GM21390 (cell line): ENCODE results near the gene SAA1.
"Not testable (repeated sequence)": the region's sequence is repeated elsewhere in the genome, so short reads cannot be mapped to it uniquely, and the experiment has no call there.

ENCODE experiments used
- ATAC-seq: cut with Tn5 transposase; IDR thresholded peaks from one replicate; pipeline ENCODE4 v1.9.1; 2021; ENCODE audit not compliant: unreplicated experiment

Gene SAA1

DNA sequence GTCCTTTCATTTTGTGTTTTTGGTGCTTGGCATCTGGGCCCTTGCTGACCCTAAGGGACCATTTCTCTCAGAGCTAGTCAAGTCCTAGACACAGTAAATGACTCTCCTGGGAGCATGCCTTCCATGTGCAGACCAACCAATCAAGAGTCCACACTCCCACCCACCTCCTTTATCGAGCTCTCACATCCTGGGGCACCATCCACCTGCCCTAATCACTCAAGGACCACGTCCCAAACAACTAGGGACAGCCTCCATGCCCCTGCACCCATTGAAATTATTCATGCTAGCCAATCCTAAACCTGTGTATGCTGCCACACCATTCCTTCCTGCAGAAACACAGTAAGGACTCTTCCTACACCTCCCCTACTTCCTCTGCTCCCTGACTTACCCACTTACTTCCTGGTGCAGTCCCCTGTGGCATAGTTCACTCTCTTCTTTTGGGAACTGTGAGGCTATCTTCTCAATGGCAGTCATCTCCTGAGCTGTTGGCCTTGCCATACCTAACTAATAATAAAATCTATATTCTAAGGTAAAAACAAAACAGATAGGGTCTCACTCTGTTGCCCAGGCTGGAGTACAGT is 11.2 kb upstream of the SAA1 start:
- ATAC-seq, result no peak

GRCh38 chr11:18259259-18259658 is 6.8 kb upstream of the SAA1 start:
- ATAC-seq, result no peak

GRCh38 chr11:18261721-18262120 is 4.3 kb upstream of the SAA1 start:
- no peak for ATAC-seq

DNA sequence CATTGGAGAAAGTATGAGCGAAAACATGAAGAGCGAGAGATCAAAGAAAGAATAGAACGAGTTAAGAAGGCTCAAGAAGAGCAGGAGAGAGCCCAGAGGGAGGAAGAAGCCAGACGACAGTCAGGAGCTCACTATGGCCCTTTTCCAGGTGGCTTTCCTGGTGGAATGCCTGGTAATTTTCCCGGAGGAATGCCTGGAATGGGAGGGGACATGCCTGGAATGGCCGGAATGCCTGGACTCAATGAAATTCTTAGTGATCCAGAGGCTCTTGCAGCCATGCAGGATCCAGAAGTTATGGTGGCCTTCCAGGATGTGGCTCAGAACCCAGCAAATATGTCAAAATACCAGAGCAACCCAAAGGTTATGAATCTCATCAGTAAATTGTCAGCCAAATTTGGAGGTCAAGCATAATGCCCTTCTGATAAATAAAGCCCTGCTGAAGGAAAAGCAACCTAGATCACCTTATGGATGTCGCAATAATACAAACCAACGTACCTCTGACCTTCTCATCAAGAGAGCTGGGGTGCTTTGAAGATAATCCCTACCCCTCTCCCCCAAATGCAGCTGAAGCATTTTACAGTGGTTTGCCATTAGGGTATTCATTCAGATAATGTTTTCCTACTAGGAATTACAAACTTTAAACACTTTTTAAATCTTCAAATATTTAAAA is 3.2 kb upstream of the SAA1 start:
- ATAC-seq, result not testable (repeated sequence)

DNA sequence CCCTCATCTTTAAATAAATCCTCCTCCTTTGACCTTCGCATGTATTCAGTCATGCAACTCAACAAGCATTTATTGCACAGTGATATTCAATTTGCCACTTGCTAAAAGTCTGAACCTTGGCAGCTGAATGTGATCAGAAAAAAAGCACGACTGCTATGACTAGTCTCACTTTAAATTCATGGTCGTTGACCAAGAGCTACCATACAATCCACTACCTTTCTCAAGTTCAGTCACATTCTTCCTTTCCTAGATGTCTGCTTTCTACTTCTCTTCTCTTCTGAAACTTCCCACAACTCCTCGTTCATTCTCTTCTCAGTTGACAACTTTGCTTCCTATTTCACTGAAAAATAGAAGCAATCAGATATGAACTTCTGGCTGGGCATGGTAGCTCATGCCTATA is 2.0 kb upstream of the SAA1 start:
- peak; percentile 47 for ATAC-seq

DNA sequence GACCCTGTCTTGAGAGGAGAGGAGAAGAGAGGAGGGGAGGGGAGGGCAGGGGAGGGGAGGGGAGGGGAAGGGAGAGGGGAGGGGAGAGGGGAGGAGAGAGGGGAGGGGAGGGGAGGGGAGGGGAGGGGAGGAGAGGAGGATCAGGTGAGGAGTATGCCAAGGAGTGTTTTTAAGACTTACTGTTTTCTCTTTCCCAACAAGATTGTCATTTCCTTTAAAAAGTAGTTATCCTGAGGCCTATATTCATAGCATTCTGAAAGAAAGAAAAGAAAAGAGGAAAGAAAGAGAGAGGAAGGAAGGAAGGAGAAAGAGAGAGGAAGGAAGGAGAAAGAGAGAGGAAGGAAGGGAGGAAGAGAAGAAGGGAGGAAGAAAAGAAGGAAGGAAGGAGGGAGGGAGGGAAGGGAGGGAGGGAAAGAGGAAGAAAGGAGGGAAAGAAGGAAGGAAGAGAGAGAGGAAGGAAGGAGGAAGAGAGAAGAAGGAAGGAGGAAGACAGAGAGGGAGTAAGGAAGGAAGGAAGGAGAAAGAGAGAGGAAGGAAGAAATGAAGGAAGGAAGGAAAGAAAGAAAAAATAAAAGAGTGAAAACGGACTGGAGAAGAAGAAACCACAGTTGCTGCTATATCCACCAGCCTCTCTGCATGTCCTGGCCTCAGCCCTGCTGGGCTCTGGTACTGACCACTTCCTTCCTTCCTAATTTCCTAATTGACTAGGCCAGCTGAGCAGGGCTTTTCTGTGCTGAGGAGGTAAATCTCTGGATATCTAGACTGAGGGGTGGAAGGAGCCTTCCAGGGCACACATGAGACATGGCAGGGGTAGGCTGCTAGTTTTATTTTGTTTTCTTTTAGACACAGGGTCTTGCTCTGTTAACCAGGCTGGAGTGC is 1.1 kb upstream of the SAA1 start:
- ATAC-seq, result no peak

DNA sequence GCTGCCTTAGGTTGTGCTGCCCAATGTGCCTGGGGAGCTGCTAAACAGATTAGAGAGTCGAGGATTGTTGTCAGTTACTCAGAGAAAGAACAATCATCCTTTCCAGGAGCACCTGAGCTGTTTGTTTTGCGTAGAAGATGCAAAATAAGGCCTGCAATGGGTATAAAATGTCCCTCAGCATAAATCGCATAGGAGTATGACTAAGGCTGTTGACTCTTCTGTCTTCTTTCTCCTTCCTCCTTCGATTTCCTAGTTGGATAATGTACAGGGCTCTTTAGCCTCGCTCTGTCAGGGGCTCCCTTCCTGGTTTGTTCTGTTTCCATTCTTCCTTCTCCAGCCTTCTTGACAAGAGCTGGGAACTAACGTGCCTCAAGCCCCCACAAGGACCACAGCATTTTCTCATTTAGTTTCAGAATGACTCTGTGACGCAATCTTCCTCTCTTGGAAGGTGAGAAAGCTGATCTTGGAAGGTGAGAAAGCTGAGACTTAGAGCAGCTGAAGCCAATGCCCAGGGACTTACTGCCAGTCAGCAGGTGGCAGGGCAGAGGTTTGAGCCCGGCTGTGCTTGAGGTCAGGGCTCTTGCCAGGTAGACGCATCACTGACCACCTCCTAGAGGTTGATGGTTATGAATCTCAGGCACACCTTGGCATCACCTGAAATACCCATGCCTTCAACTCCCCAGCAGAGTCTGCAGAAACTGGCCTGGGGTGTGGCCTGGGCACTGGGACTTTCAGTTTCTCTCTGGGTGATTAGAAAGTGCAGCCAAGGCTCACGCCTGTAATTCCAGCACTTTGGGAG is 1.5 kb downstream of the SAA1 start:
- peak; percentile 54 for ATAC-seq

- ATAC-seq, result not testable (repeated sequence)
Observed at GRCh38 chr11:18269252-18269651, 3.2 kb downstream of the SAA1 start.

DNA sequence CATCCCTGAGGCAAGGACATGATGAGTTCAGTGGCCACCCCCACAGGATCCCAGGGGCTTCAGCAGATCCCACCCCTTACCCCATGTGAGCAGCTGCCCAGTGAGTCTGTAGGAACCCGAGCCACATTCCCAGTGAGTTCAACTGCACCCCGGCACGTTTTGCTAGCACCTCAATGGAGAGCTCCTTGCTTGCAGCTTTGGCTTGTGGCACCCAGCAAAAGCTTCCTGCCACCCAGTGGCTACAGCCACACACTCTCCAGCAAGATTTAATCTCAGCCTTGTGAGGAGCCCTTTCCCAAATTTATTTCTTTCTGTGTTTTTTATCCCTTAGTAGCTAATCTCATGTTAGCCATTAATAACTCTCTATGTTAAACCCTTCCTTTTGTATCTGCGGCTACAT is 4.0 kb downstream of the SAA1 start:
- ATAC-seq, result no peak

DNA sequence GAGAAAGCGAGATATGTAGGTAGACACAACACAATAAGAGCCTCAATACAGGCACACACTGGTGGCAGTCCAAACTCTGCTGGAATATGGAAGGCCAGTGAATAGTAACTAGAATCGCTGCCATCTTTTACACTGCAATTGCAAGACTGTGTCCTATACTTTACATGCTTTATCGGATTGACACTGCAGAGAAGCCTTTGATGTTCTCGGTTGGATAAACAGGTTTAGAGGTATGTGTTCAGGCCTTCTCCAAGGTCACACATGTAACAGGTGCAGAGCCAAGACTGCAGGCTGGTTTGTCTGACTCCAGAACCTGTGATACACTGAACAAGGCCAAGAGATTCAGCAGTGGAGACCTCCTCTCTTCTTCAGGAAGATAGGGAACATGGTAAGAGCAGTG is 5.1 kb downstream of the SAA1 start:
- ATAC-seq, result no peak

DNA sequence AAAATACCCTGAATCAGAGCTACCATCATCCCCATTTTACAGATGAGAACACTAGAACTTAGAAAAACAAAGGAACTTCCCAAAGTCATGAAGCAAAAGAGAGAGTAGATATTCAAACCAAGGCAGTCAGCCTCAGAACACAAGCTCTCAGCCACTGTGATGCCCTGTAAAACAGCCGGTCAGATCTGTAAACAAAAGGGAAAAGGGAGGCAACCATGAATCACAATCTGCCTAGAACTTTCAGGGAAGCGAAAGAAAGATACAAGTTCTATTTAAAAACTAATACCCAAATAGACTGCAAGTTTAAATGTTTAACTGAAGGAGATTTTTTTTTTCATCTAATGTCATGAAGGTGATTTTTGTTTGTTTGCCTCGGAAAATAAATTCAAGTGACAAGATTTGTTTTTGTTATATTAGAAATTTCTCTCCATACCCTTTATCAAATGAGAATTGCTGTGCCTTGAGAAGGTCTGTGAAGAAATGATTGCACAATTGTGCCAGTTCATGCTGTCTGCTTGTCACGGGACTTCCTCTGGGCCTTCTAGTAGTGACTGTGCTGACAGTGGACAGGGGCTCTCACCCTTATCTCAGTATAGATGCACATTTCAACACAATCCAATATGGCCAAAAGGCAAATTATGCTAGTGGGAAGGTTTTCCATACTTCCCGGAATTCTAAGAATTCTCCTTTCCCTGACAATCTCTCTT is 11.7 kb downstream of the SAA1 start:
- no peak for ATAC-seq

DNA sequence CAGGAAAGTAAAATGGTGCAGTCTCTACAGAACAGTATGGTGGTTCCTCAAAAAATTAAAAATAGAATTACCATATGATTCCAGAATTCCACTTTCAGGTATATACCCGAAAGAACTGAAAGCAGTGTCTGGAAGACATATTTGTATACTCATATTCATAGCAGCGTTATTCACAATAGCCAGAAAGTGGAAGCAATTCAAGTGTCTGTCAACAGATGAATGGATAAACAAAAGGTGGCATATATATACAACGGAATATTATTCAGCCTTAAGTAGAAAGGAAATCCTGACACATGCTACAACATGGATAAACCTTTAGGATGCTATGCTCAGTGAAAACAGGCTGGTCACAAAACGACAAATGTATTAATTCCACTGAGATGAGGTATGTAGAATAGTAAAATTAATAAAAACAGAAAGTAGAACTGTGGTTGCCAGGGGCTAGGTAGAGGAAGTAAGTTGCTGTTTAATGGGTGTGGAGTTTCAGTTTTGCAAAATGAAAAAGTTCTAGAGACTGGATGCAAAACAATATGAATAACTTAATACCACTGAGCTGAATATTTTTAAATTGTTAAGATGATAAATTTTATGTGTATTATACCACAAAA is 14.5 kb downstream of the SAA1 start:
- peak; percentile 93 for ATAC-seq

DNA sequence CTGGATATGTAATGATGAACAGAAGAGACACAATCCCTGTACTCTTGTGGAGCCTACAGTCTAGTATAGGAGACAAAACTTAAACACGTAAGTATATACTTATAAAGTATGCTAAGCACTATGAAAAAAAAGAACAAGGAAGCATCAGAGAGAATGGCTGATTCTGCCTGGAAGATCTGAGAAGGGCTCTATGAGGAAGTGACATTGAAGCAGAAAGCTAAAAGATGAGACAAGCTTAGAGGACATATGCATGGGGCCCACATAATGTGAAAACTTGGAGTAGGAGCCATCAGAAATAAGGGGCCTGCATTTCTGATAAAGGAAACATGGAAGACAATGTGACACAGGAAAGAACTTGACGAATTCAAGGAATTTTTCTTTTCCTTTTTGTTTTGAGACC is 16.6 kb downstream of the SAA1 start:
- ATAC-seq, result no peak

GRCh38 chr11:18285841-18286240 is 19.8 kb downstream of the SAA1 start:
- ATAC-seq, result no peak

- ATAC-seq, result no peak
Observed at GRCh38 chr11:18288911-18289310, 22.8 kb downstream of the SAA1 start.

DNA sequence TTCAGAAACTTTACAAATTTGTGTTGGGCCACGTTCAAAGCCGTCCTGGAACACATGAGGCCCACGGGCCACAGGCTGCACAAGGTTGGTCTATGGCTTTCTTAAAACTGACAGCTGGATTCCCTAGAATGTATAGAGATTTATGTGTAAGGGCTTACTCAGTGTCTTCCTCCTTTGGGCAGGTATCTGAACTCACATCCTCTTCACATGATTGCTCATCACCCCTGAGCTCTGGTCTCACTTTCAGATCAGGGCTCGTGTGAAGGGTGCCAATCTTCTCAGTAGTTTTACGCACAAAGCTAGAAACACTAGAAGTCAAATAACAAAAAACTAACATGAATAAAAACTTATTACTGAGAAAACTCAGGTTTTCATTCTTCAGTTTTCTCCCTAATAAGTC is 28.8 kb downstream of the SAA1 start:
- peak; percentile 89 for ATAC-seq

GRCh38 chr11:18295316-18295715 is 29.3 kb downstream of the SAA1 start:
- no peak for ATAC-seq

GRCh38 chr11:18299721-18300120 is 33.7 kb downstream of the SAA1 start:
- ATAC-seq, result no peak

GRCh38 chr11:18304745-18305144 is 38.7 kb downstream of the SAA1 start:
- ATAC-seq, result no peak

GRCh38 chr11:18307461-18308139 is 41.5 kb downstream of the SAA1 start:
- ATAC-seq, result no peak
